NCI-H748 treated with DMSO at 0.1 percent for 48 hours (cell line): ENCODE measurements around the gene RTN4R.

ENCODE experiments used
- DNase-seq: peaks from one replicate; lab custom pipeline; 2025; lab: John Stamatoyannopoulos, UW

The RTN4R gene

DNA sequence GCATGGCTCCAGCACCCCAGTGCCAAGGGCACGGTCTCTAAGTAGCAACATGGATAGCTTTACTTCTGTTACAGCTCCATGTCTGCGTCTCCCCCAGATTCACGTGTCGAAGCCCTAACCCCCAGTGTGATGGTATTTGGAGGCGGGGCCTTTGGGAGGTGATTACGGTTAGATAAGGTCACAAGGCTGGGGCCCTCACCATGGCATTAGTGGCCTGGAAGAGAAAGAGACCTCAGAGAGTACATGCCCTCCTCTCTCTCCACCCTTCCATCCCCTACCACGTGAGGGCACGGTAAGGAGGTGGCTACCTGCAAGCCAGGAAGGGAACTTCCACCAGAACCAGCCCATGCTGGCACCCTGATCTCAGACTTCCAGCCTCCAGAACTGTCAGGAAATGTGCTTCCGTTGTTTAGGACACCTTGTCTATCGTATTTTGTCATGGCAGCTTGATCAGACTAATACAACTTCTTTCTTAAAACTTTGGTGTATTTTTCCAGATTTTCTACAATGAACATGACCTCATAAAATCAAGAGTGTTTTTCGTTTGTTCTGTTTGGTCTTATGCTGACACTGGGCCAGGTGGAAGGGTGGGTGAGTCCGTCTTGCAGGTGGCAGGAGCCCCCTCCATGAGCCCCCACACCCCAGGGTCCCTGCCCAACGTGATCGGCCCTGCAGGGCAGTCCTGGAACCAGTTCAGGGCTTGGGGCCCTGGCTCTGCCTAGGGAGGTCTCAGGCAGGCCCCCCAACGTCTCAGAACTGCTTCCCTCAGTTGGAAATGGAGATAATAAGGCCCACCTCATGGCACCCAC, 10.7 kb downstream of the RTN4R start:
- DNase-seq: no peak

DNA sequence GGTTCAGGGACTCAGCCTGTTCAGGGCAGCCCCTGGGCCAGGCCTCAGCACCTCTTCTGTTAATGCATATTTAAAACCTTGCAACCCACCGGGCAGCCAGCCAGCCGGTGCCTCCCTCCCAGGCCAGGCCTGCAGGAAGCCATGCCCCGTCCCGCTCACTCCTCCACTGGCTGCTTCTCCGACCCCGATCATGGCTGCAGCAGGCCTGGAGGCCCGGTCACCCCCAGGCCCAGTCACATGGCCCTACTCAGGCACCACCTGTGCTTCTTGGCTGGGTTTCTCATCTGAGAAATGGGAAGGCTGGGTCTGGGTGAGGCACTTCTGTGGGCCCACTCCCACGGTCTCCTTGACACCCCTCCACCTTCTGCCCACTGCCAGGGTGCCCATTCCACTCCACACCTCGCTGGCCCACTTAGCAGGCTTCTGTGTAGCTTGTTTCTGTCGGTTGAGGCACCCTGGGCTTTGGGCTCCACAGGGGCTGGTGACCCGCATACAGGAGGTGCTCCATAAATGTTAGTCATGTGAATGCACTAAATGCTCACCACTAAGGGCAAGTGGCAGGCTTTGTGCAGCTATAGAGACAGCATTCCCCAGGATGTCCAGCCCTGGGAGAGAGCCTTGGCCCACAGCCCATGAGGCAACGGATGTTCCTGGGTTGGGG, 11.4 kb downstream of the RTN4R start:
- no peak for DNase-seq

DNA sequence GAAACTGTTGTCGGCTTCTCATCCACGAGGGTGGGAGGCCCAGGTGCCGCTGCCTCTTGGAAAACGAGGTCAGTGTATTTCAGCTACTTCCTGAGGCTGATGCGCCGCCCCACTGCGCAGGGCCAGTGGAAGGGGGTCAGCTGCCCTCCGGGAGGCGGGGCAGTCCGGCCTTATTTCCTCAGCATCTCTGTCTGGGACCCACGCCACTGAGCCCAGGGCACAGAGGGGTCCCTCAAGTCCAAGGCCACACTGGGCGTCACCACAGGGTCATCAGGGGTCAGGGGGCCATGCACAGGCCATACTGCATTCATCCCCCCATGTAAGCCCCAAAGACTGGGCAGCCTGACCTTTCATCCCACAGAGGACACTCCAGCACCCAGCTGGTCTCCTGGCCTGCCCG, 12.1 kb downstream of the RTN4R start:
- no peak for DNase-seq

DNA sequence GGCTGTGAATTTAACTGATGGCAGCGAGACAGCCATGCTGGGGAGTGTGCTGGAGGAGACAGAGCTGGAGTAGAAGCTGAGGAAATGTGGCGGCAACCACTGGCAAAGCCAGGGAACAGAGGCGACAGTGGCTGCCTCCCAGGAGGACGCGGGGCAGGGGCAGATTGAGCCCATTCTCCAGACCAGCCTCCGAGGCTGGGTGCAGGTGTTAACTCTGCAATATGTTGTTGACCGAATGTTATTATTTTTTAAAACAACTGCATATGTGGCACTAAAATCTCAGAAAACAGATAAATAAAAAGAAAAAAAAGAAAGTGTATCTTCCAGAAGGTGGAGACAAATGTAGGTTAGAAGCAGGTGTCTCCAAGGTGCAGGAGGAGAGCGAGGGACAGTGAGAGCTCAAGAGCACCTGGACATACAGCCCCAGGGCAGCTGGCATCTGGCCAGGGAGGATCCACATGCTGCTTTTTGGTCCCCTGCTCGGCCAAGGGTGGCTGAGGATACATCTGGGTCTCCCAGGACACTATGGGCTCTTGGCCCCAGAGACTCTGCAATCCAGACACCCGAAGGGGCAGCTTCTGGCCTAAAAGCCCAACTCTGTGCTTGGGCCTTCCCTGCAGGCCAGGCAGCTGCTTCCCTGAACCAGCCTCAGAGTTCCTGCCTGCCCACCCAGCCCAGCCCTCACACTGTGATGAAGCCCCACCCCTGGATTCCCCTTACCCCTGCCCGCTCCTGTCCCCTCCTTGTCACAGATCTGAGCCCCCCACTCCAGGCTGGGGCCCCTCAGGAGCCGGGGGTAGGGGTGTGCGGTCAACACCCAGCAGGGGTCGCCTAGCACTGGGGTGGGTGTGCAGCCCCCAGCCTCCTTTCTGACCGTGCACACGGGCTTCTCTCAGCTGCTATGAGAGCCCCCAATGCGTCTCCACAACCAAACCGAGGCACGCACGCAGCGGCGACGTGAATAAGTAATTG, 12.9 kb downstream of the RTN4R start:
- DNase-seq: no peak

DNA sequence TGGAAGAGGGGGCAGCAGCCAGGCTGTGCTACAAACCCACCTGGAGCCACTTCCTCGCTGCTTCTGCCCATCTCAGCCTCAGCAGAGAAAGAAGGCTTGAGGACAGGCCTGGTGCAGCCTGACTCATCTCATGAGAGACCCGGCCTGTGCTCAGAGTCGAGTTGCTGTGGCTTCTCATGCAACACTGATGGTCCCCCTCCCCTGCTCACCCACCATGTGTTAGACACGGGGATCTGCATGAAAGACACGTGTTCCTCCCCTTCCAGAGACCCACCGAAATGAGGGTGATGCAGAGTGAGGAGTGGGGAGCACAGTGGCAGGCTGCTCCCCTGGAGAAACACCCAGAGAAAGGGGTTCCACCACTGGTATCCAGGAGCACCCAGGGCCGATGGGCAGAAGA, 15.0 kb downstream of the RTN4R start:
- no peak for DNase-seq

DNA sequence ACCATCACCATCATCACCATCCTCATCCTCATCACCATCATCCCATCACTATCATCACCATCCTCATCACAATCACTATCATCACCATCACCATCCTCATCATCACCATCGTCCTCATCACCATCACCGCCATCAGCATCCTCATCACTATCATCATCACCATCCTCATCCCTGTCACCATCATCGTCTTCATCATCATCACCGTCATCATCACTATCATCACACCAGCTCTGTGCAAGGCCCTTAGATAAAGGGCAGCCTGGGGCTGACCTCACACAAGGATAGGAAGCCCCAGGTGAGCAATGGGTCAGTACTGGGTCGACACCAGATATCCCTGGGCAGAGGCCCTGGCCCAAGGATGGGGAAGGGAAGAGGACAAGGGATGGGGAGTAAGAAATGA, 16.1 kb downstream of the RTN4R start:
- no peak for DNase-seq

DNA sequence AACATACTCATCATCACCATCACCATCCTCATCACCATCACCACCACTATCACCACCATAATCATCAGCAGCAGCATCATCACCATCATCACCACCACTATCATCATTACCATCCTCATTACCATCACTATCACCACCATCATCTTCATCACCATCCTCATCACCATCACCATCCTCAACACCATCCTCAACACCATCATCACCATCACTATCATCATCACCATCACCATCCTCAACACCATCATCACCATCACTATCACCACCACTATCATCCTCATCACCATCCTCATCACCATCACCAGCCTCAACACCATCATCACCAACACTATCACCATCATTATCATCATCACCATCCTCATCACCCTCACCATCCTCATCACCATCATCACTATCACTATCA, 16.6 kb downstream of the RTN4R start:
- no peak for DNase-seq

DNA sequence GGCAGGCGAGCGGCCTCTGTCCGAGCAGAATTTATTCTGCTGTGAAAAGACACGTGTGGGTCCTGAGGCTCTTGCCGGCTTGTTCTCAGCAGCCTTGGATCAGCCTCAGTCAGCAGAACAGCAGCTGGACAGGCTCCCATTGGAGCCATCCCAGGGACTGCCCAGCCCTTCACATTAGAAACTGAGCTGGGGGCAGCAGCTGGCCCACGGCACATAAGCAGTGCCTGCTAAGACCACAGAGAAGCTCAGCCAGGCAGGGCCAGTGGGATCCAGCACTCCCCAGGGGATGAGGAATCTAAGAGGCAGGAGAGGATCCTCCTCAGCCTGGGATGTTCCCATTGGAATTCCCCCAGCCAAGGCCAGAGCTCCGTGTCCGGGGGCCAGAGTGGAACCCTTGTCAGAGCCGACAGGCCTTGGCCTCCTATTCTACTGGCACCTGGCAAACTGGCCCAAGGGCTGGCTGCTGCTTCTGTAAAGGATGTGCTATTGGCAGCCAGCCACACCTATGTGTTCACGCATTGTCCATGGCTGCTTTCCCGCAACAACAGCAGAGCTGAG, 18.2 kb downstream of the RTN4R start:
- DNase-seq: no peak

DNA sequence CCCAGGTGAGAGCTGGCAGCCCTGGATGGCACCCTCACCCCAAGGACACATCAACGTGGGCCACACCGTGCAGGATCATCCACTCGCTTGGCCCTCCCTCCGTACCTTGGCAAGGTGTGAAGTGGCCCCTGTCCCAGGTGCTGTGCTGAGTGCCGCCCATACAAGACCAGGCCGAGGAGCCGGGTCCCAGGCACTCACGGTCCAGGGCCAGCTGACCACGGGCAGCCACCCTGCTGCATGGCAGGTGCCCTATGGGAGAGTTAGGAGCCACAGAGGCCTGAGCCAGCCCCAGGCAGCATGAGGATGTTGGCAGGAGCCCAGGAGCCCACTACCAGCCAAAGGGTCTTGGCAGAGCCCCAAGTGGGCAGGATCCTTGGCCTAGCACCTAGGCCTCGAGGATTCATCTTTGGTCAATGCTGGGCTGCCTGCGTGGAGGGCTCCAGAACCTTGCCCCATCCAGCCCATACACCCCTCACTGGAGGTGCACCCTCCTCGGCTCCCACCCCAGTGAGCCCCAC, 19.6 kb downstream of the RTN4R start:
- DNase-seq: no peak

DNA sequence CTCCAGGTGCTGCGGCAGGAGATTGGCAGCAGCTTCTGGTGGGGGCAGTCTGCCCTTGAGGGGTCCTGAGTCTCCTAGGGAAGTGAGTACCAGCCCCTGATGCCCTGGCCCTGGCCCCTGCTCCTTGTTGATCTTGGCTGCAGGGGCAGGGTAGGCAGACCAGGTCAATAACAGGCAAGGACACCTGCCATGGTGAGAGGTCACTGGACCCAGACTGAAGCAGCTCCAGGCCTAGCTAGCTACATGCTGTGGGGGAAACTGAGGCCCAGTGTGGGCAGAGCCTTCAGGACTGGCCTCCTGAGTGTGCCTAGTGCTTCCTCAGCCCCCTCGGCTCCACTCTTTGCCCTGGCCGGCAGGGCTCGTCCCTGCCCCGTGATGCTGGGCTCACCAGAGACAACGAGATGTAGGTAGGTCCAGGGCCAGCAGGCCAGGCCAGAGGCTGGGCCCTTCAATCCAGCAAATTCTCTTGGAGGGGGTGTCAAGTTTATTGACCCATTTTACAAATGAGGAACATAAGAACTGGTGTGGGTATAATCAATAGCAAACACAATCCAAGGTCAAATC, 20.4 kb downstream of the RTN4R start:
- no peak for DNase-seq

DNA sequence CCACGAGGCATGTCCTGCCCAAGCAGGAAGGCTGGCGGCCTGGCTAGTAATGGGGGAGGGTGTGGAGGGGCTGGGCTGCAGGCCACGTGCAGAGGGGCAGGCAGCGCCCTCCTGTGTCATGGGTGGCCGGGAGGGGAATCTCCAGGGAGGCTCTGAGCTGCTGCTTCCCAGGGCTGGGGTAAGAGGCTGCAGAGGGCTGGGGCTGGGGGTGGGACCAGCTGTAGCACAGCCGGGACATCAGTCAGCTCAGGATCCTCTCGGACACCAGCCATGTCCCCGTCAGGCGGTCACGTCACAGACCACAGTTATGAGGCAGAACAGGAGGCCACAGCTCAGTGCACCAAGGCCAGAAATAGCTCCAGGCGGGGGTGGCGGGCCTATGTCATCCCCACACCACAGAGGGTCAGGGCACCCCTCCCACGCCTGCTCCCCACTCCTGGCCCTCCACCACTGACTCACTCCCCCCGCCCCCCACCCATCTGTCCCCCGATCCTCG, 21.1 kb downstream of the RTN4R start:
- no peak for DNase-seq

DNA sequence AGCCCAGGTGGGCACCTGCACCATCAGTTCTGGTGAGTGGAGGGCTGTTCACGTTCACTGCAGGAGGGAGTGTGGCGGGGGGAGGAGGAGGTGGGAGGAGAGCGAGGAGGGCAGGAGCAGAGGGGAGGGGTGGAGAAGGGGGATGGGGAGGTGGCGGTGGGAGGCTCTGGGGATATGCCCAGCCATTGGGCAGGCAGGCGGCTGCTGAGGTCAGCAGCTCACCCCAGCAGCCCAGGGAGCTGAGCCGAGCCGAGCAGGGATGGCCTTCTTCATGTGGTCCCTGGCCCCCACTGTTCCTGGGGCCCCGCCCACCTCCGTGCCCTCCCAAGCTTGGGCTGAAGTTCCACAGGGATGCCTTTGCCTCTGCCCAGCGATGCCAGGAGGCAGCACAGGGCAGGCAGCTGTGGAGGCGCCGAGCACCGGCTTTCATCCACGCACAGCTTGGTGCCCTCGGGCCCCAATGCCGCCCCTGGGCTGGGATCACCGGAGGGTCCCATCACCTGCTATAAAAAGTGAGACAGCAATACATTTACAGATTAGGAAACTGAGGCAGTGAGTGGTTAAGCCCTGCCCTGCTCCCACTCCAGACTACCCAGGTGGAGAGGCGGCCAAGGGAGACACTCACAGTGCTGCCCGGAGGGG, 21.6 kb downstream of the RTN4R start:
- no peak for DNase-seq

DNA sequence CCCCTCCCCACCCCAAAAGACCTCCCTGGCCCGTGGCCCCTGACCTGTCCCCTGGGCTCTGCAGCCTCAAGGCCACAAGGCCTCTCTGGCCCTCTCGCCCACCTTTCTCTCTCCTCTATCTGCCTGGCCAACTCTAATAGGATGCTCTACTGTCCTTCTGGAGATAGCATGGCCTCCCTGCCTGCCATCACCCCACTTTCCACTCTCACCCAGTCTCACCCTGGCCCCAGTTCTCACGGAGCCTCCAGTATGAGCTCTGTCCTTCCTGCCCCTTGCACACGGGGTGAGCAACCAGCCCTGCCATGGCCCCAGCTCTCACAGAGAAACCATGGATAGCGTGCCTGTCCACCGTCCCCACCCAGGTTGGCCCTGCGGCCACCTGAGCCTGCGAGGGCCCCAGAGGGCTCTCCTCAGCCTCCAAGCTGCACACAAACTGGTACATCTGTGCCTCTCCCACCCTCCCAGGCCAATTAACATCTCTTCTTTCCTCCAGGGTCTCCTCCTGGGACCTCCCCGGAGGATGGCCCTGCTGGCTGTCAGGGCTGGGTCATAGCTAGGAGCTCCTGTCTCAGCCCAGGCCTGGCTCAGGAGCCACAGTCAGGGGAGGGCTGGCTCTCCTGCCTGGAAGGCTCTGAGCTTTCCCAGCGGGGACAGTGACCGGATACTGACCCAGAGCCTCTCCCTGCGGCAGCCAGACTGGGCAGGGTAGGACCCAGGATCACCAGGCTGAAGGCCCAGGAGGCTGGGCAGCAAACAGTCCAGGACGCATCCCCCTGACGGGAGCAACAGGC, 22.3 kb downstream of the RTN4R start:
- no peak for DNase-seq

DNA sequence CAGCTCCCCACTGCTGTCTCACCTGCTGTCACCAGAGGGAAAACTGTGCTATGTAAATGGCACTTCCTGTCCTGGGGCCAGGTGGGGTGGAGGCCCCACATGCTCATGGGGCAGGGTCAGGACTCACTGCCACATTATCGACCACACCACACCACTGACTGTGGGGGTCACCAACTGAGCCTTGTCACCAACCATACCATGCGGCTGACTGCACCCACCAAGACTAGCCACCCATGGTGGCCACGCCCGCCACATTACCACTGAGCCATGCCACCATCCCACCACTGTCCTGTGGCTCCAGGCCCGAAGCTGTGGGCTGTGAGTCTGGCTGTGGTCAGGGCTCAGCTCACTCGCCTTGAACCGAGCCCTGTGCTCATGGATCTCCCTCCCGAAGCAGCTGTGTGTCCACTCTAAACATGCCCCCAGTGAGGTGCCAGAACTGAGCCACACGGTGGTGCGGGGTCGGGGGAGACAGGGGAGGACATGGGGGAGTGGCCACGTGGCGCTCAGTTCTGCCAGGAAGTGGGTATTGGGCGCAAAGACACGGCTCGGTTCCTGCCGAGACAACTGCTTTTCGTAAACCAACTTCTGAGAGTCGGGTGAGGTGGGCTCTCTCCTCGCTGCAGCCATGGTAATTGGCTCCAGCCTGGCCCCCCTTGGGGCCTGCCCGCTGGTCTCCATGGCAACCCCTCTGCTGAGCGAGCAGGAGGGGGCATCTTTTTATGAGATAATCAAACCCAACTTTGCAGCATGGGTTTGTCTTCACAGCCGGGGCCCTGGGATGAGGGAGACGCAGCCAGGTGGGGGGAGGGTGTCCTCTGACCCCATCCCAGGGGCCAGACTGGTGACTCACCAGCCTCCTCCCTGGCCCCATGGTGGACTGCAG, 23.2 kb downstream of the RTN4R start:
- DNase-seq: no peak

DNA sequence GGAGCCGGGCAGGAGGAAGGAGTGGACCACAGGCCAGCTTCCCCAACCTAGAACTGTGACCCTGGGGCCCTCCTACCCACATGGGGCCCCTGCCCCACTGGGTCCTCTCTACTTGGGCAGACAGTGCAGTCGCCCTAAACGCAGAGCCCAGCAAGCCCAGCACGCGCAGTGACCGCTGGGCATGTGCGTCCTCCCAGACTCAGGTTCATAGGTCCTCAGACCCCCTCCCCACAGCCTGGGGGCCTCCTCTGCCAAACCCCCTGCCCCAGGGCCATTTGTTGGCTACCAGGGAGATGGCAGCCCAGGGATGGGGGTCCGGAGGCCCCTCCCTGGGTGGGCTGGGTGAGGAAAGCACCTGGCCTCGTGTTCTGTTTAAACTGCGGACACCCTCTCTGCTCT, 23.9 kb downstream of the RTN4R start:
- no peak for DNase-seq

DNA sequence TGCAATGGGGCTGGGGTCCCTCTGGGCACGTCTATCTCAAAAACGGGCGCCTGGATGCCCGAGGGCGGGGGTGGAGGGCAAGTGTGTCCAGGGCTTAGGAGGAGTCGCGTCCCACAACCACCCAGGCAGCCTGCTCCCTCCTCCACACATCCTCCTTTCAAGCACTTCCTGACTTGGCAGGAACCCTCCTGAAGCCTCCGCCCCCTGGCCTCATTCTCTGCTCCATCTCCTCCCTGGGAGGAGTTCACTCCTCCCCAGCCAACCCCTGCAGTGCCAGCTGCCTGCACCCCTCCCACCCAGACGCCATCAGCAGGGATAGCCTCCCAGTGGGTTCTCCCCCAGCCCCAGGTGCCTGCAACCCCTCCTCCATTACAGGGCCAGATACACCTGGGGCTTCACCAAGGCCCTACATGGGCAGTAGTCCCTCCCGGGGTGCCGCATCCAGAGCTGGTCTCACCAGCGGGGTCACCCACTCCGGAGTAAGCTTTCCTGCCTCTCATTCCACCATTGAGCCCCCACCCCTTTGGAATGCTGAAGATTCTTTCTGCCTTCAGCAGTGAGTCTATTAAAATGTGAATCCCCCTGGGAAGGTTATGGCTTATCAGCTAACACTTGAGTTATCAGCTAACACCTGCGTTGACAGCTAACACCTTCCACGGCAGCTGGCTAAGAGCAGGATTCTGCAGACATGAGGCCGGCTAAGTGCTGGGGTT, 24.4 kb downstream of the RTN4R start:
- DNase-seq: no peak

DNA sequence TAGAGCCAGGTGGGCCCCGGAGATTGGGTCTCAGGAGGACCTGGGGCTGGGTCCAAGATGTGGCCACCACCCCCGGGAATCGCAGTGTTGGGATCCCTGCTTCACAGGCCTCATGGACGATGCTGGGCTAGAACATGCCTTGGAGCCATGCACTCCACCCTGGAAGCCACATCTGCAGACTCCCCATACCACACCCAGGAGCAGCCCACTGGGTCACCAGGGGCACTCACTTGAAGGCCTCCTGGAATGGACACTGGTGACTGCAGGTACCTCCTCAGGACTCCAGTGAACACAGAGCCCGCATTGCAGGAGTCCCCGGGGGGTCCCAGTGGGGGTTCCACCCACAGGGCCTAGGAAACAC, 25.0 kb downstream of the RTN4R start:
- DNase-seq: no peak

DNA sequence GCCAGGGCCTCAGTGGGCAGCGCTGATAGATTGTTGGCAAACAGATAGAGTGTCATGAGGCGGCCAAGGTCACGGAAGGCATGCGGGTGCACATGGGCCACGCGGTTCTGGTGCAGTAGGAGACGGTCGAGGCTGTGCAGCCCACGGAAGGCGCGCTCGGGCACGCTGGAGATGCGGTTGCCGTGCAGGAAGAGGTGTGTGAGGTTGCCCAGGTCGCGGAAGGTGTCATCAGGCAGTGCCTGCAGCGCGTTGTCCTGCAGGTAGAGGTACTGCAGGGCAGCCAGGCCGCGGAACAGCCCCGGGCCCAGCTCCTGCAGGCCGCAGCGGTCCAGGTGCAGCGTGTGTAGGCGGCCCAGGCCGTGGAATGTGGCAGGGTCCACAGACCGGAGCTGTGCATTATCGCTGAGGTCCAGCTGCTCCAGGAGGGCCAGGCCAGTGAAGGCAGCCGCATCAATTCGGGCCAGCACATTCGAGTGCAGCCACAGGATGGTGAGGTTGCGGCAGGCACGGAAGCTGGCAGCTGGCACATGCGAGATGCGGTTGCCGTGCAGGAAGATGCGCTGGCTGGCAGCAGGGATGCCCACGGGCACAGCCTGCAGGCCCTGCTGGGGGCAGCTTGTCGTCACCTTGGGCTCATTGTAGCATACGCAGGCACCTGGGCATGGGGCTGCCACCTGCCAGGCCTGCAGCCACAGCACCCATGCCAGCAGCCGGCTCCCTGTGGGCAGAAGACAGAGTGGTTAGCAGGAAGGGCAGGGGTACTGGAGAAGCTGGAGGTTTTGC, 25.5 kb downstream of the RTN4R start:
- no peak for DNase-seq
